Sciatic nerve (tissue), 2 donors: Measurements from ENCODE around the gene HS6ST2. TPM values are rescaled to one million over a fixed set of nuclear protein-coding genes. Genes with fewer than 3 reads are reported as not detected.

Source experiments
- ATAC-seq: fragments of 200-7000 bp; cut with Tn5 transposase; one replicate; pipeline ENCODE4 v1.9.1; 2020; ENCODE audit warnings: mild to moderate bottlenecking, moderate library complexity
- DNase-seq: peaks from one replicate; pipeline ENCODE4 v3.0.0-alpha.2; 2020; ENCODE audit warnings: low spot score
- intact Hi-C: fragments of 100-400 bp; cut with DNase I; formaldehyde crosslinking; loops from one replicate; pipeline ENCODE4 v1.14.2; 2022
- total RNA-seq: library from RNA; stranded (reverse); fragmentation: NEBNext Ultra II Directional; extraction: Animal tissue kit (Norgen Biotek cat#: 25700); gene quantifications from one replicate; pipeline ENCODE4 v1.2.1, GENCODE V29; 2021
- donor health status: DM: no; HTN: no; CAD: no.
- donor health status: DM: no; HTN: no; CAD: no.

The HS6ST2 gene
- total RNA-seq, 1 donor from 2014 or later = 0.36 TPM

DNA sequence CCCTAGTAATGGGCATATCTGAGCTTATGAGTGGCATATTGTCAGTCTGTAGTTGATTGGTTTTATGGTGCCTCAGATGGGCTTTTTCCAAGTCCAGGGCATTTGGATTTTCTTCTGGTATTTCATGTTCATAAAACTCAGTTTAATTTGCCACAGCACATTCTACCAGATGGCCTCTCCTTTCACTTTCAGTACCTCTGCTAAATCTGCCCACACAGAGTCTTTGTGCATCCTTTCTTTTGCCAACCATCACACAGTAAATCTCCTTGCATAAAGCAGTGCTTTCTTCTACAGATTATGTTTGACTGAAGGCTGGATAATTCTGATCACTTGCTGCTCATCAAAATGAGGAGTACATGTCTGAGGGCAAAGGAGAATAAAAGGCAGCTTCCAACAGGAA is 98.2 kb downstream of the HS6ST2 start:
- no peak for ATAC-seq
- no peak for DNase-seq
- intact Hi-C loops = no loop called here

GRCh38 chrX:132858018-132858417 is 100.4 kb downstream of the HS6ST2 start:
- intact Hi-C loops = no loop called here
- DNase-seq = no peak
- no peak for ATAC-seq

- DNase-seq = no peak
- no peak for ATAC-seq
- intact Hi-C loops = no loop called here
Observed at GRCh38 chrX:132855780-132856341, 102.6 kb downstream of the HS6ST2 start.

GRCh38 chrX:132853040-132853439 is 105.4 kb downstream of the HS6ST2 start:
- intact Hi-C loops = no loop called here
- ATAC-seq (no peak), DNase-seq (no peak)

DNA sequence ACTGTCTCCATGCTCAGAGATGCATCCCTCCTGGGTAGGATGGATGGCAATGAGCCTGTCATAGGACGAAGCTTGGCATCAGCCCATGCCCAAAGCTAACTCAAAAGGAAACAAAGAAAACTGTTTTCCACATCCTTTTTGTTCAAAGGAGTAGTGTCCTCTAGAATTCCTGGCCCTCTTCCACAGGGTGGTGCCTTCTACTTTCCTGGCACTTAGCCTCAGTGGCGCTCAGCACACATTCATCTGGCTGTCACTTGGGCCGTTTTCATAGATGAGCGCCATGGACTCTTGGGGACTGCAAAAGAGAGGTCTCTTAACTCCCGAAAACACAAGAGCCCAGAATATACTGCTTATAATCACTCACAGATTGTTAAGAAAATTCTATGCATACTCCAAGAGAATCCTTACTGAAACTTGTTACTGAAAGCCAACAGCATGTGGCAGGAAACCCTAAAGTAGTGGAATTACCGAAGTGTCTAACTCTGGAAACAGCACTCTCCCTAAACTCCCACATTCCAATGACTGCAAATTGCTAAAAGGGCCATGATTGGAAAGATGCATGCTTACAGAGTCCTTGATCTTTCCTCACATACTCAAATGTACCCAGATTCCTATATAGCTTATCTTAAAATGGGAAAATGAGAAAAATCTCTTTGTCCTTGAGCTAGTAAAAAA is 110.0 kb downstream of the HS6ST2 start:
- intact Hi-C loops = no loop called here
- DNase-seq (no peak), ATAC-seq (no peak)

- ATAC-seq = no peak
- no peak for DNase-seq
- intact Hi-C loops = no loop called here
Observed at GRCh38 chrX:132843363-132843762, 115.1 kb downstream of the HS6ST2 start.

- no peak for DNase-seq
- no peak for ATAC-seq
- intact Hi-C loops = no loop called here
Observed at GRCh38 chrX:132842460-132843238, 115.8 kb downstream of the HS6ST2 start.

GRCh38 chrX:132837967-132838366 is 120.5 kb downstream of the HS6ST2 start:
- DNase-seq (no peak), ATAC-seq (no peak)
- intact Hi-C loops = no loop called here

DNA sequence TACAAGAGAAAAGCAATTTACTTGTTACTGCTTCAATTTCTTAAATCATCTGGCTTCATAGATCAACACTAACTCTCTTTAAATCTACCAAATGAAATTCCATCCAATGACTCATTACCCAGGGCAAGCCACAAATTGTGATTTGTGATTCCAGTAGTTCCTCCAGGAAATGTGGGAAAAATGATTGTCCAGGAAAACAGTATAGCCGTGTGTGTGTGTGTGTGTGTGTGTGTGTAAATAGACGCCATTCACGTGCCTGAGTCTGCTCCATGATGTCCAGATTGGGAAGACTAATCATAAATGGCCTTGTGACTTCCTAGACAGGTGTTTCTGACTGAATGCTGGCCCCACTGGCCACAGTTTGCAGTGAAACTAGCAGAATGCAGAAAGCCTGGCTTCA is 121.3 kb downstream of the HS6ST2 start:
- intact Hi-C loops = no loop called here
- DNase-seq = no peak

DNA sequence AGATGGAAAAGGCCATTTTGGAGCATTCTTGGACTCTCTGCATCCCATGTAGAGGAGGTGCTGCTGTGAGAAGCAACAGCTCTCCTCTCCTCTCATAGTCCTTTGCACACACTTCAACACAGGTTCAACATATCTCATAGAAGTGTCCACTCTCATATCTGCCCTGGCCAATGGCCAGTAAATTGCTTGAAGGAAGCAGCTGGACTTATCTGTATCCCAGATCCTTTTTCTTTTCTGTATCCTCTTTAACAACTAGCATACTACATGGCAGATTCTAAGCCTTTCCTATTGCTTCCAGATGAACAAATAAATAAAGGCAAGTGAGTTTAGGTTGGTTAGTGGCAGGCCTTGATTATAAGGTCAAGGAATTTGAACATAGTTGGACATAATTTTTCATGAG is 122.0 kb downstream of the HS6ST2 start:
- DNase-seq = no peak
- ATAC-seq = no peak
- intact Hi-C loops = no loop called here

More for the DNA sequence above, 121.3 kb downstream of the HS6ST2 start:
- no peak for ATAC-seq

DNA sequence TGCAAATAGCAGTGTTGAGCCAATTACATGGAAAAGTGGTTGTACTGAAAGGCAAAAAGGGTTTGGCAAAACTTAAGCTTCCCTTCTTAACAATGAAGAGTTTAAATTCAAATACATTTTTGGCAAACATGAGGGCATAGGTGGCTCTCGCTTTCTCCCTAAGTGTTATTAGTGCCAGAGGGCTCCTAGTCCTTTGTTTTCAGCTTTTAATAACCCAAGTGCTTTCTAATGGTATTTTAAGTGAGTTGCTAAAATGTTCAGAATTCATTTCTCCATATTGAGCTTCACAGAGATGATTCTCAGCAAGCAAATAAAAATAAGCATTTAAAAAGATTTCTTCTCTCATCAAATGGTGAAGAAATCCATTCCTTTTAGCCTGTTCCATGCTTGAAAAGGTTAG is 123.7 kb downstream of the HS6ST2 start:
- ATAC-seq (no peak), DNase-seq (no peak)
- intact Hi-C loops = no loop called here

DNA sequence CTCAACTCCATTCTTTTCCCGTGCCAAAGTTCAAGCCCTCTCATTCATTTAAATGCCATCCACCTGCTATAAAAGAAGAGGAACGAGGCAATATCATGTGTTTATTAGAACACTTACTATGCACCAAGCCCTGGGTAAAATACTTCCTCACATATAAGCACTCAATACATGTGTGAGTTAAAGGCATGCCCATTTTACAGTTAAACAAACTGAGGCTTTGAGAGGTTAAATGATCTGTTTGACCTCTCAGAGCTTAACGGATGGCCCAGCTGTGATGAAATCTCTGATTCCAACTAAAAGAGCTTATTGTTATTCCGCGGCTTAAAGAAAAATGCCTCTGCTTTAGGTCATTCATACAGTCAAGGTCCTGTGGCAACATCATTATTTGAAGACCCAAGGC is 124.3 kb downstream of the HS6ST2 start:
- no peak for ATAC-seq
- no peak for DNase-seq
- intact Hi-C loops = no loop called here

DNA sequence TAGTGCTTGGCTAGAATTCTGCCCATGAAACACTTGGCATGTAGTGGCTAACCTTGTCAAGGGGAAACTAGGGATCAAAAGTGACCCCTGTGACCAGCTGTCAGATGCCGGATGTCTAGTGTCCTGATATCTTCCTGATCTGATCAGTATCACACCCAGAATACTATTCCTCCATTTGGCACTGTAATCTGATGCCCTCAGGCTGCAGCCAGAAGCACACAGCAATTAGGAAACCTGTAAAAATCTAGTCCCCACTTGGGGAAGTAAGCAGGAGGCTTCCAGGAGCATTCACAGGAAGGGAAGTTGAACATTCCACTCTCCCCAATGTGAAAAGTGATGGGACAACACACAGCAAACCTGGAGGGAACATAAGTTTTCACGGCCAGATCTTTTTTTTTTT is 125.1 kb downstream of the HS6ST2 start:
- intact Hi-C loops = no loop called here
- DNase-seq (no peak), ATAC-seq (no peak)

DNA sequence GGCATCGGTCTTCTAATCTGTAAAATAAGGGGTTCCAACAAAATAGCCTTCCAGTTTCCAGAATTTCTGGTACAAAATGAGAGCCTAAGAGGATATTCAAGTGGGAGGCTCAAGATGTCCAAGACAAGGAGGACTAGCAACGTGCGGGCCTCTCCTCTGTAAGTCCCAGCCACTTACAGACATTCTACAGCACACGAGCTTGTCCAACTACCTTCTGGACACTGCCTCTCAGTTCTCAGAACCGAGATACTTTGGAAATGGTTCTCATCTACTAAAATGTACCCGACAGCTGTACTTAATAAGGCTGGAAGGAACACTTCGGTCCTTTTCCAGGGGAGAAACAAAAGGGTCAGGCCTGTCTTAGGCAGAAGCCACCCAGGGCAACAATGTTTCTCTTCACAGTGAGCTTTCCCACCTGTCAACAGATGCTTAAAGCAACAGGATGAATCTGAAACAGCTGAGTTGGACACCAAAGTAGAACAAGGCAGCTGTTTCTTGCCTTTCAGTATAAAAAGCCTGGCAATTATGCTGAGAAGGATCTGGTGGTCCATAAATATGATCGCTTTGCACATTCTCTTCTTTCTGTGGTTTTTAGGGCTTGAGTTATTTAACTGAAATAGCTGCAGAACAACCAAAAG is 127.0 kb downstream of the HS6ST2 start:
- intact Hi-C loops = no loop called here
- no peak for ATAC-seq
- no peak for DNase-seq

DNA sequence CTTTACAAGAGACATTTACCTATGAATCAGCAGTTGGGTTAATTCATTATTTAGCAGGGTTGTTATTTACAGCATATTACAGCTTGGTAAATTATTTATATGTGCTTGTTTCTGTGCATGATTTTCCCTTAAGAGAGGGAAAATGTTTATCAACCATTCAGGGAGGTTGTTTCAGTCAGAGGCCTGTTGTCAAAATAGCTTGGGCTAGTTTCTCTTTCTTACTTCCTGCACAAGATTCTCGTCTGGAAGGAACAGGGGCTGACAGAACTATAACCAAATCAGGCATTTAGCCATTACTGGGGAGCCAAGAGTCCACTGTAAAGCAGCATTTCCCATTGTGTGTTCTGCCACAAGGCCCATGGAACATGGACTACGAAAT is 135.8 kb downstream of the HS6ST2 start:
- ATAC-seq (no peak), DNase-seq (no peak)
- intact Hi-C loops = no loop called here

GRCh38 chrX:132821974-132822633 is 136.3 kb downstream of the HS6ST2 start:
- DNase-seq (no peak), ATAC-seq (no peak)
- intact Hi-C loops = no loop called here

- intact Hi-C loops = no loop called here
- DNase-seq = no peak
- ATAC-seq = no peak
Observed at GRCh38 chrX:132820675-132821074, 137.8 kb downstream of the HS6ST2 start.

DNA sequence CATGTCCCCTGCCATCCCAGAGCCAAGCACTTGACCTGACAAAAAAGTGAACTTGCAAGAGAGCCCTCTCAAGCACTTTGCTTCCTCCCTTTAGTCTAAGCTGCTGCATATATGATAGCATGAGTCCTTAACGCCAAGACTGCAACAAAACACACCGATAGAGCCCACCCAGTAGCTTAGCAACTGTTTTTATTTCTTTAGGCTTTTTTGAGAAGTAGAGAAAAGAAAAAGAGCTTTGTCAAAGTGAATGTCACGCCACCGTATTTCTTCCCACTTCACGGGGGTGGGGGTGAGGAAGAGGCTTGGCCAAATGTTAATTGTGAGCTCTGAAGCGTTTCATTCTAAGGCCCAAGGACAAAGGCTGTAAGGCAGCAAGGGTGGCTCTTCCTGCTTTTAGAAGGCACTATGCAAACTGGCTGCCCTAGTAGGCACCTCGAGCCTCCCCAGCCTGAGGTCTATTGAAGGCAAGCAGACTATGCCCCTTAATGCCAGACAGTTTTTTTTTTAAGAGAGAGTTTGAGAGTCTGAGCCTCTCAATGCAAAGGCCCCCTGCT is 138.6 kb downstream of the HS6ST2 start:
- intact Hi-C loops = no loop called here
- DNase-seq (no peak), ATAC-seq (no peak)

DNA sequence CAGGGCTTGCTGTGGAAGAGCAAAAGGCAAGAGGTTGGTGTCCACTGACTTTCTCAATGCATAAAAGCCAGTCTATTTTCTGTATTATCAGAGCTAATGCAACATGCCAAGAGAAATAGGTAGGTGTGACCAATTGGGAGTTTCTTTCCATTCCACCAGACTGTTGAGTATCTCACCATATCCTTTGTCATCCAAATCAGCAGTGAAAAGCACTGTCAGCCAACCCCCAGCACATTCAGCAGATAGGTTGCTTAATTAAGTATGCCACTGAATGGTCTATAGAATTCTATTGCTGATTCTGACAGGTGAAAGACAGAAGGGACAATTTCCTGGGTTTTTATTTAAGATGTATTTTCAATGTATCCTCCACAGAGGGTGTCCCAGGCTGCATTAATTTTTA is 139.8 kb downstream of the HS6ST2 start:
- ATAC-seq = no peak
- intact Hi-C loops = no loop called here
- no peak for DNase-seq
